Measurements from ENCODE around the gene SYNE4. TPM values are rescaled to one million over a fixed set of nuclear protein-coding genes. Genes with fewer than 3 reads are reported as not detected.

The SYNE4 gene, protein sequence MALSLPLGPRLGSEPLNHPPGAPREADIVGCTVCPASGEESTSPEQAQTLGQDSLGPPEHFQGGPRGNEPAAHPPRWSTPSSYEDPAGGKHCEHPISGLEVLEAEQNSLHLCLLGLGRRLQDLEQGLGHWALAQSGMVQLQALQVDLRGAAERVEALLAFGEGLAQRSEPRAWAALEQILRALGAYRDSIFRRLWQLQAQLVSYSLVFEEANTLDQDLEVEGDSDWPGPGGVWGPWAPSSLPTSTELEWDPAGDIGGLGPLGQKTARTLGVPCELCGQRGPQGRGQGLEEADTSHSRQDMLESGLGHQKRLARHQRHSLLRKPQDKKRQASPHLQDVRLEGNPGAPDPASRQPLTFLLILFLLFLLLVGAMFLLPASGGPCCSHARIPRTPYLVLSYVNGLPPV
- 1 to 10 TPM; 2.4 to 3.3 TPM for total RNA-seq

DNA sequence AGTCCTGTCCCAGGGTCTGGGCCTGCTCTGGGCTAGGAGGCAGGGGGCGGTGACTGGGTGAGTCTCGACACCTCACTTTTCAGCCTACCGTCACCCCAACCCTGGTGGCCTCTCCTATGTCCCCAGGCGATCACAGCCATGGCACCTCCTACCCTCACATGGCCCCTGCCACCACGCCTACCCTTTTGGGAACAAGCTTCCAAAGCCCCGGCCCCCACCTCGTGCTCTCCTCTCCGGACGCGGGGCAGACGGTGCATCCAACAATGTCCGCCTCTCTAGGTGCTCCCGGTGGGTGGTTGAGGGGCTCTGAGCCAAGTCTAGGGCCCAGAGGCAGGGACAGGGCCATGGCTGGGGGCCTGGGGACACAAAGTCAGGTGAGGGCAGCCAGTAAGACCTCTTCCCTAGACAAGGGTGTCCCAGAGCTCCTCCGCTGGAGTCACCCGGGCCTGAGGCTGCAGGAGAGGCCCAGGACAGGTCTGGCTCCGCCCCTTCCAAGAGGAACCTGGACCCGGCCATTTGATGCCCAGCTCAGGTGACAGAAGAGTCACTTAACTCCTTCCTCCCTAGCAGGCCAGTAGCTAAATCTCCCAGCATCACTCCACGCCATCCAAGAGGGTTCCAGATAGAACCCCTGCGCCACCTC, at the start of gene SYNE4:
Gene SYNE4 (minus strand): TSS at position 478 of the 643 bp plus-strand sequence. CDS start 132 bp downstream, at position 346.
- Mint-ChIP-seq H3K36me3 (ENCODE audit: low read depth) (peaks cover 7% of the 10 kb centered on the region), H3K27me3 (no peaks in the 10 kb centered on the region), H3K4me3 (peak within 1 kb of the TSS; percentile 47), H3K4me1 (ENCODE audit: low read depth) (peaks cover 16% of the 10 kb centered on the region), H3K9me3 (no peaks in the 10 kb centered on the region), H3K27ac (peak within 1 kb of the TSS; percentile 38)
- POLR2A ChIA-PET = interaction anchor here (0.6 to 1.0 kb wide), 2 partner anchors 11 to 532 kb away, joined by 3 read pairs; no protein-coding TSS in a partner anchor
- CTCF ChIA-PET = no interaction called here
- no peak for DNase-seq
- intact Hi-C loops (cut with micrococcal nuclease) = no loop called here
- no peak for ATAC-seq
- TF ChIP-seq, protein P1, sequence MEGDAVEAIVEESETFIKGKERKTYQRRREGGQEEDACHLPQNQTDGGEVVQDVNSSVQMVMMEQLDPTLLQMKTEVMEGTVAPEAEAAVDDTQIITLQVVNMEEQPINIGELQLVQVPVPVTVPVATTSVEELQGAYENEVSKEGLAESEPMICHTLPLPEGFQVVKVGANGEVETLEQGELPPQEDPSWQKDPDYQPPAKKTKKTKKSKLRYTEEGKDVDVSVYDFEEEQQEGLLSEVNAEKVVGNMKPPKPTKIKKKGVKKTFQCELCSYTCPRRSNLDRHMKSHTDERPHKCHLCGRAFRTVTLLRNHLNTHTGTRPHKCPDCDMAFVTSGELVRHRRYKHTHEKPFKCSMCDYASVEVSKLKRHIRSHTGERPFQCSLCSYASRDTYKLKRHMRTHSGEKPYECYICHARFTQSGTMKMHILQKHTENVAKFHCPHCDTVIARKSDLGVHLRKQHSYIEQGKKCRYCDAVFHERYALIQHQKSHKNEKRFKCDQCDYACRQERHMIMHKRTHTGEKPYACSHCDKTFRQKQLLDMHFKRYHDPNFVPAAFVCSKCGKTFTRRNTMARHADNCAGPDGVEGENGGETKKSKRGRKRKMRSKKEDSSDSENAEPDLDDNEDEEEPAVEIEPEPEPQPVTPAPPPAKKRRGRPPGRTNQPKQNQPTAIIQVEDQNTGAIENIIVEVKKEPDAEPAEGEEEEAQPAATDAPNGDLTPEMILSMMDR (IDR thresholded peaks at IDR 0.05) = no peak

DNA sequence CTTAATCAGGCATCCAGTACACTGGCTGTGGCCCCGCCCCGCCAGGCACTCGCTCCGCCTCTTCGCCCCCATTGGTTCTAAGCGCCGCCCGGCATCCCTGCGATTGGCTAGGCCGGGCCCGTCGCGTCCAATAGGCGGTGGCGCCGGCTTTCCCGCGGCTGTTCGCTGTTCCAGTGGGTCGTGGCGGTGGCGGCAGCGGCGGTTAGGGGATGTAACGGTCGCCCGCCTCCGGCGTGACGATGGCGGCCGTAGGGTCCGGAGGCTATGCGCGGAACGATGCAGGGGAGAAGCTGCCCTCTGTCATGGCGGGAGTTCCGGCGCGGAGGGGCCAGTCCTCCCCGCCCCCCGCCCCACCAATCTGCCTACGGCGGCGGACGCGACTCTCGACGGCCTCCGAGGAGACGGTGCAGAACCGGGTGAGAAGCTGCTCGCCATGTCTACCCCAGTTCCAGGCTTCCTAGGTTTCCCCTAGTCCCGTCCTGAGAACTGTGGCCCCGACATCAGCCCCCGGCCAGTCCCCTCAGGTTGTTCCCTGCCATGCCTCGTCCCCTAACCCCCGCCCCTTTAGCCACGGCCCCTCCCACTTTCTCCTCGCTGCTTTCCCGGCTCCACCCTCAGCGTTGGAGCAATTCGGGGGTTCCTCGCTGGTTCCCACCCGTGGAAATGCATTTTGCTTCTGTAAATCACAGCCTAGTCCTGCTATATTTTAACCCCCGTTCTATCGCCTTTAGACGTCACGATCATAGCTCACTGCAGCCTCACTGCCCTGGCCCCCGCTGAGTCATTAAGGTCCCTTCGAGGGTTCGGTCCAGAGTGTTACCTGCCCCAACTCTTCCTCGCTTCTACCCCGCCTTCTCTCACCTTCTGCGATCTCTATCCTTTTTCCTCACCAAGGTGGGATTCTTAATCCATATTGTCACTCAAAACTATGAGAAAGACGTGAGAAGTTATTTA, 46.4 kb upstream of the SYNE4 start, which contains the start of gene WDR62:
Gene WDR62 (plus strand): TSS at position 165 of the 954 bp plus-strand sequence. CDS start 75 bp downstream, at position 240.
- intact Hi-C loops (cut with micrococcal nuclease) = loop anchor here (5.0 kb wide), 1 partner anchor 62 kb away; the partner anchor contains the start of gene TBCB
- H3K4me3 Mint-ChIP-seq = peak within 1 kb of the TSS; percentile 89
- TF ChIP-seq, protein P1 (IDR thresholded peaks at IDR 0.05) = no peak

DNA sequence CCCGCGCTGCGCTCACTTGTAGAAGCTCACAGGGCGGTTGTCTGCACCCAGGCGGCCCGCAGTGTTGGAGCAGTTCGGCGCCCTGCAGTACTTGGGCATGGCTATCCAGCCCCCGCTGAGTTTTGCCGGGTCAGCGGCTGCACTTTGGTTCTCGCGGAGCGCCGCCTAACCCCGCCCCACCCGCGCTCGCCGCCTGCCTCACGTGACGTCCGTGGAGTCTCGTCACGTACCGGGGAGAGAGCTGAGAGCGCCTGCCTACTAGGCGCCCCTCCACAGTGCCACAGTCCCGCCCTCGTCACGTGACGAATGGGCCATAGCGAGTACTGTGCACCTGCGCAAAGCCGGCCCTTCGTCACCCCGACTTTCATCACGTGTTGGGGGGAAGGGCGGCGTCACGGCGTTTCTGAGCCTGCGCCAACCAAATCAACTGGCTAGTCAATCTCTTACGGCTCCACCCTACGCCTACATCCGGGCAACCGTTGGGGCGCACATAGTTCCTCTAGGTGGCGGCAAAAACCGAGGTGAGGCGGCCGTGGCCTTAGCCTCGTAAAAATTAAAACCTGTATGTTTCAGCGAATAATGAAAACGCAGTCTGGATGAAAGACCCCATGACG, 45.6 kb upstream of the SYNE4 start, which contains the start of gene THAP8:
Gene THAP8 (minus strand): TSS at position 167 of the 614 bp plus-strand sequence. CDS start 68 bp downstream, at position 99.
- H3K9me3 Mint-ChIP-seq = no peaks in the 10 kb centered on the region
- ATAC-seq (peak; percentile 89), DNase-seq (peak; percentile 100)
- H3K36me3 Mint-ChIP-seq (ENCODE audit: low read depth) = peaks cover 20% of the 10 kb centered on the region
- peak within 1 kb of the TSS; percentile 98 for H3K27ac Mint-ChIP-seq
- TF ChIP-seq, protein P1 (IDR thresholded peaks at IDR 0.05) = peak; percentile 45
- H3K27me3 Mint-ChIP-seq = no peaks in the 10 kb centered on the region
- POLR2A ChIA-PET = interaction anchor here (0.6 to 2.0 kb wide), 6 partner anchors 18 to 151 kb away, joined by 3 to 6 read pairs (median 4); partner anchors contain the start of genes POLR2I and TBCB
- intact Hi-C loops (cut with micrococcal nuclease) = loop anchor here (5.0 kb wide), 1 partner anchor 63 kb away; the partner anchor contains the start of gene TBCB
- peak within 1 kb of the TSS; percentile 89 for H3K4me3 Mint-ChIP-seq
- H3K4me1 Mint-ChIP-seq (ENCODE audit: low read depth) = peaks cover 11% of the 10 kb centered on the region
- CTCF ChIA-PET = interaction anchor here (0.8 to 1.6 kb wide), 6 partner anchors 18 to 105 kb away, joined by 3 to 4 read pairs (median 3); partner anchors contain the start of genes ALKBH6 and TBCB

More for the DNA sequence above, 46.4 kb upstream of the SYNE4 start, which contains the start of gene WDR62:
- ChIA-PET CTCF (interaction anchor here (0.7 to 1.6 kb wide), 5 partner anchors 34 to 146 kb away, joined by 3 read pairs; partner anchors contain the start of genes ALKBH6 and TBCB), POLR2A (interaction anchor here (0.6 to 2.0 kb wide), 6 partner anchors 18 to 152 kb away, joined by 3 to 6 read pairs (median 4); partner anchors contain the start of genes POLR2I and TBCB)
- DNase-seq (peak; percentile 96), ATAC-seq (peak; percentile 79)
- H3K27ac Mint-ChIP-seq = peak within 1 kb of the TSS; percentile 98
- peaks cover 11% of the 10 kb centered on the region for H3K4me1 Mint-ChIP-seq (ENCODE audit: low read depth)
- peaks cover 22% of the 10 kb centered on the region for H3K36me3 Mint-ChIP-seq (ENCODE audit: low read depth)
- H3K27me3 Mint-ChIP-seq = no peaks in the 10 kb centered on the region
- H3K9me3 Mint-ChIP-seq = no peaks in the 10 kb centered on the region

DNA sequence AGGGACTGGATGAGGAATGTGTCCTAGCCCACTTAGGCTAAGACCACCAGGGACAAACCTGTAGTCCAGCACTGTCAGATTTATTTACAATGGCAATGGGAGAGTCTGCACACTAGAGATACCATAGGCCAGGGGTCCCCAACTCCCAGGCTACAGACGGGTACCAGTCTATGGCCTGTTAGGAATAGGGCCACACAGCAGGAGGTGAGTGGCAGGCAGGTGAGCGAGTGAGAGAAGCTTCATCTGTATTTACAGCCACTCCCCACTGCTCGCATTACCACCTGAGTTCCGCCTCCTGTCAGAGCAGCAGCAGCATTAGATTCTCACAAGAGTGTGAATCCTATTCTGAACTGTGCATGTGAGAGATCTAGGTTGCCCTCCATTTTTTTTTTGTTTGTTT, 43.0 kb upstream of the SYNE4 start:
- no peak overlapping the region for H3K27ac Mint-ChIP-seq
- H3K4me1 Mint-ChIP-seq (ENCODE audit: low read depth) = peaks cover 11% of the 10 kb centered on the region
- ChIA-PET CTCF (no interaction called here), POLR2A (no interaction called here)
- DNase-seq (no peak), ATAC-seq (no peak)
- no peaks in the 10 kb centered on the region for H3K27me3 Mint-ChIP-seq
- H3K36me3 Mint-ChIP-seq (ENCODE audit: low read depth) = peaks cover 8% of the 10 kb centered on the region
- no peak overlapping the region for H3K4me3 Mint-ChIP-seq
- H3K9me3 Mint-ChIP-seq = no peaks in the 10 kb centered on the region
- TF ChIP-seq, protein P1 (IDR thresholded peaks at IDR 0.05) = no peak
- intact Hi-C loops (cut with micrococcal nuclease) = loop anchor here (5.0 kb wide), 1 partner anchor 66 kb away; the partner anchor contains the start of gene TBCB
